Thyroid gland (tissue), 4 donors: ENCODE data around the gene HLX.

Experiments used
- POLR2A ChIP-seq, 2 donors: fragments of 450-650 bp; IDR thresholded peaks; one replicate each; pipeline ENCODE4 v1.6.1; 2017; ENCODE audit warnings: antibody characterized with exemption in 2 of 2, mild to moderate bottlenecking in 2 of 2, moderate library complexity in 1 of 2
- TF ChIP-seq, protein P1 (sequence below), 6 experiments: fragments of 200-600 bp in 3 of 6; fragments of 450-650 bp in 3 of 6; sonication (generic) in 3 of 6; IDR thresholded peaks; one replicate each; pipeline ENCODE4 v1.5.1; 2016 to 2019; ENCODE audit warnings: antibody characterized with exemption in 6 of 6, mild to moderate bottlenecking in 2 of 6, inconsistent platforms in 1 of 6, moderate library complexity in 1 of 6

DNA sequence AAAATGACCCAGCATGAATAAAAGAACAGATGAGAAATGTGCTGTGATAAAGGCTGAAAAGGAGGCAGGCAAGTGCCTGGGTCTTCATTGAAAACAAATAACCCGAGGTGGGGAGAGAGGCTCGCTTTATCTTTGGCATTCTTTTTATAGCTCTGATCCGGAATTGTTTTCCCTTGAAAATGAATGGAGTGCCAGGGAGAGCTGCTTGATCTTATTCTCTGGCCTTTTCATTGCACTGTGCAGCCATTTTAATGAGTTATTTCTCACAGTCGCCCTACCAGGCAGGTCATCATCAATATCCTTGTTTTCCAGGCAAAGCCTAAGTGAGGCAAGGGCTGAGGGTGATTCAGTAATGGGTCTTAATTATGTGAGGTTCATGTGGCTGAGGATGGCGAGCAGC, 39.8 kb upstream of the HLX start:
- TF ChIP-seq, protein P1, sequence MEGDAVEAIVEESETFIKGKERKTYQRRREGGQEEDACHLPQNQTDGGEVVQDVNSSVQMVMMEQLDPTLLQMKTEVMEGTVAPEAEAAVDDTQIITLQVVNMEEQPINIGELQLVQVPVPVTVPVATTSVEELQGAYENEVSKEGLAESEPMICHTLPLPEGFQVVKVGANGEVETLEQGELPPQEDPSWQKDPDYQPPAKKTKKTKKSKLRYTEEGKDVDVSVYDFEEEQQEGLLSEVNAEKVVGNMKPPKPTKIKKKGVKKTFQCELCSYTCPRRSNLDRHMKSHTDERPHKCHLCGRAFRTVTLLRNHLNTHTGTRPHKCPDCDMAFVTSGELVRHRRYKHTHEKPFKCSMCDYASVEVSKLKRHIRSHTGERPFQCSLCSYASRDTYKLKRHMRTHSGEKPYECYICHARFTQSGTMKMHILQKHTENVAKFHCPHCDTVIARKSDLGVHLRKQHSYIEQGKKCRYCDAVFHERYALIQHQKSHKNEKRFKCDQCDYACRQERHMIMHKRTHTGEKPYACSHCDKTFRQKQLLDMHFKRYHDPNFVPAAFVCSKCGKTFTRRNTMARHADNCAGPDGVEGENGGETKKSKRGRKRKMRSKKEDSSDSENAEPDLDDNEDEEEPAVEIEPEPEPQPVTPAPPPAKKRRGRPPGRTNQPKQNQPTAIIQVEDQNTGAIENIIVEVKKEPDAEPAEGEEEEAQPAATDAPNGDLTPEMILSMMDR (IDR thresholded peaks at IDR 0.05) = no peak
- no peak for TF ChIP-seq POLR2A (IDR thresholded peaks at IDR 0.05)
